SJSA1 (cell line): Measurements from ENCODE around the gene TRMT112. TPM values are rescaled to one million over a fixed set of nuclear protein-coding genes. Genes with fewer than 3 reads are reported as not detected.

ENCODE experiments used
- DNase-seq, 2 experiments: peaks; one replicate each; pipeline ENCODE4 v3.0.0-alpha.2; 2015 to 2020; ENCODE audit warnings: low spot score in 2 of 2, low read depth in 1 of 2
- H3K27ac ChIP-seq: fragments of 250-450 bp; sonication (Bioruptor Pico); 2 replicates; pipeline ENCODE4 v1.5.1; 2020; ENCODE audit warnings: mild to moderate bottlenecking, moderate library complexity
- H3K27me3 ChIP-seq: fragments of 250-450 bp; sonication (Bioruptor Pico); replicated peaks from 2 replicates; pipeline ENCODE4 v1.5.1; 2020; ENCODE audit warnings: mild to moderate bottlenecking, moderate library complexity
- H3K36me3 ChIP-seq: fragments of 250-450 bp; sonication (Bioruptor Pico); 2 replicates; pipeline ENCODE4 v1.5.1; 2020; ENCODE audit warnings: mild to moderate bottlenecking
- H3K4me1 ChIP-seq: fragments of 250-450 bp; sonication (Bioruptor Pico); replicated peaks from 2 replicates; pipeline ENCODE4 v1.6.1; 2021; ENCODE audit warnings: mild to moderate bottlenecking
- H3K4me3 ChIP-seq: fragments of 250-450 bp; sonication (Bioruptor Pico); 2 replicates; pipeline ENCODE4 v1.5.1; 2020; ENCODE audit warnings: mild to moderate bottlenecking
- H3K9me3 ChIP-seq: fragments of 250-450 bp; sonication (Bioruptor Pico); replicated peaks from 2 replicates; pipeline ENCODE4 v1.5.1; 2020; ENCODE audit warnings: mild to moderate bottlenecking
- total RNA-seq: library from RNA; depleted of rRNA; stranded (reverse); fragments of >200 nt; shearing (Covaris generic); gene quantifications from 2 replicates; pipeline ENCODE4 v1.2.3, GENCODE V29; 2014

Gene TRMT112
- total RNA-seq, 1 experiment from 2014 or later = 506 TPM

- peak overlapping the region; percentile 19 for H3K27ac ChIP-seq
Observed at GRCh38 chr11:64304316-64305072, 12.9 kb downstream of the TRMT112 start.

GRCh38 chr11:64304032-64304315 is 13.4 kb downstream of the TRMT112 start:
- H3K36me3 ChIP-seq = peaks cover 11% of the 10 kb centered on the region; the same call in 1 of the 2 replicates
- no peak for DNase-seq
- no peaks in the 10 kb centered on the region for H3K9me3 ChIP-seq
- peaks cover 24% of the 10 kb centered on the region for H3K4me1 ChIP-seq
- H3K27me3 ChIP-seq = peaks cover 19% of the 10 kb centered on the region
- no peak overlapping the region for H3K27ac ChIP-seq
- H3K4me3 ChIP-seq = peak overlapping the region; percentile 60

More at GRCh38 chr11:64304316-64305072, 12.9 kb downstream of the TRMT112 start:
- Histone ChIP-seq H3K4me3 (peak overlapping the region; percentile 60), H3K9me3 (no peaks in the 10 kb centered on the region), H3K27me3 (peaks cover 14% of the 10 kb centered on the region), H3K4me1 (peaks cover 24% of the 10 kb centered on the region), H3K36me3 (peaks cover 11% of the 10 kb centered on the region; the same call in 1 of the 2 replicates)
- DNase-seq = peak; percentile 95 to 97

GRCh38 chr11:64303109-64304031 is 14.0 kb downstream of the TRMT112 start:
- Histone ChIP-seq H3K27ac (no peak overlapping the region), H3K27me3 (peaks cover 23% of the 10 kb centered on the region), H3K36me3 (peaks cover 11% of the 10 kb centered on the region; the same call in 1 of the 2 replicates), H3K4me3 (no peak overlapping the region; the same call in 1 of the 2 replicates), H3K9me3 (no peaks in the 10 kb centered on the region), H3K4me1 (peaks cover 24% of the 10 kb centered on the region)
- no peak for DNase-seq

- Histone ChIP-seq H3K4me3 (no peak within 1 kb of the TSS), H3K9me3 (no peaks in the 10 kb centered on the region)
Observed at GRCh38 chr11:64299847-64300648, 17.3 kb downstream of the TRMT112 start, which contains the start of gene CATSPERZ. Gene CATSPERZ (plus strand): TSS chr11:64300358. CDS start chr11:64300411, 53 bp downstream.

GRCh38 chr11:64298966-64299846 is 18.2 kb downstream of the TRMT112 start:
- no peak for DNase-seq
- Histone ChIP-seq H3K27me3 (peaks cover 49% of the 10 kb centered on the region), H3K36me3 (no peaks in the 10 kb centered on the region), H3K27ac (no peak overlapping the region), H3K4me1 (peaks cover 12% of the 10 kb centered on the region), H3K4me3 (no peak overlapping the region), H3K9me3 (no peaks in the 10 kb centered on the region)

More at GRCh38 chr11:64299847-64300648, 17.3 kb downstream of the TRMT112 start, which contains the start of gene CATSPERZ:
- peaks cover 47% of the 10 kb centered on the region for H3K27me3 ChIP-seq
- no peaks in the 10 kb centered on the region for H3K36me3 ChIP-seq
- peaks cover 15% of the 10 kb centered on the region for H3K4me1 ChIP-seq
- DNase-seq = no peak
- no peak within 1 kb of the TSS for H3K27ac ChIP-seq

- H3K27me3 ChIP-seq = peaks cover 63% of the 10 kb centered on the region
- H3K4me1 ChIP-seq = peaks cover 8% of the 10 kb centered on the region; the same call in 1 of the 2 replicates
- no peak overlapping the region for H3K27ac ChIP-seq
- no peaks in the 10 kb centered on the region for H3K9me3 ChIP-seq
- H3K4me3 ChIP-seq = no peak overlapping the region
- DNase-seq = no peak
- no peaks in the 10 kb centered on the region; the same call in 1 of the 2 replicates for H3K36me3 ChIP-seq
Observed at GRCh38 chr11:64297699-64298358, 19.5 kb downstream of the TRMT112 start.

- Histone ChIP-seq H3K9me3 (no peaks in the 10 kb centered on the region), H3K27me3 (peaks cover 71% of the 10 kb centered on the region), H3K27ac (no peak overlapping the region), H3K4me1 (peaks cover 10% of the 10 kb centered on the region), H3K4me3 (no peak overlapping the region), H3K36me3 (no peaks in the 10 kb centered on the region; the same call in 1 of the 2 replicates)
- no peak for DNase-seq
Observed at GRCh38 chr11:64296830-64297698, 20.3 kb downstream of the TRMT112 start.

GRCh38 chr11:64296236-64296635 is 21.1 kb downstream of the TRMT112 start:
- DNase-seq = no peak
- peaks cover 11% of the 10 kb centered on the region for H3K4me1 ChIP-seq
- no peak overlapping the region for H3K4me3 ChIP-seq
- 0 out of 2 replicates have a peak, but pooled peaks cover 3% of the 10 kb centered on the region for H3K9me3 ChIP-seq
- H3K27ac ChIP-seq = no peak overlapping the region
- peaks cover 79% of the 10 kb centered on the region for H3K27me3 ChIP-seq
- no peaks in the 10 kb centered on the region; the same call in 1 of the 2 replicates for H3K36me3 ChIP-seq

GRCh38 chr11:64295760-64296159 is 21.6 kb downstream of the TRMT112 start:
- Histone ChIP-seq H3K9me3 (0 out of 2 replicates have a peak, but pooled peaks cover 3% of the 10 kb centered on the region), H3K4me3 (no peak overlapping the region), H3K27me3 (peaks cover 82% of the 10 kb centered on the region), H3K36me3 (no peaks in the 10 kb centered on the region; the same call in 1 of the 2 replicates), H3K27ac (no peak overlapping the region), H3K4me1 (peaks cover 10% of the 10 kb centered on the region)
- DNase-seq = no peak

GRCh38 chr11:64294774-64295173 is 22.6 kb downstream of the TRMT112 start:
- Histone ChIP-seq H3K9me3 (0 out of 2 replicates have a peak, but pooled peaks cover 3% of the 10 kb centered on the region), H3K4me1 (peaks cover 10% of the 10 kb centered on the region), H3K4me3 (no peak overlapping the region), H3K36me3 (no peaks in the 10 kb centered on the region; the same call in 1 of the 2 replicates), H3K27me3 (peaks cover 80% of the 10 kb centered on the region), H3K27ac (no peak overlapping the region)
- no peak for DNase-seq
